Lower leg skin (tissue), 3 donors: ENCODE data around the gene ZNF207.

Experiments
- CTCF ChIP-seq, 3 donors: fragments of 450-650 bp; IDR thresholded peaks; one replicate each; pipeline ENCODE4 v1.5.1; 2016; ENCODE audit warnings: antibody characterized with exemption in 3 of 3, mild to moderate bottlenecking in 3 of 3, moderate library complexity in 2 of 3
- POLR2A ChIP-seq, 2 donors: fragments of 450-650 bp; IDR thresholded peaks; one replicate each; pipeline ENCODE4 v1.6.1; 2016 to 2017; ENCODE audit warnings: antibody characterized with exemption in 2 of 2, mild to moderate bottlenecking in 1 of 2, moderate library complexity in 1 of 2

- TF ChIP-seq CTCF (IDR thresholded peaks at IDR 0.05) (no peak), POLR2A (IDR thresholded peaks at IDR 0.05) (no peak)
Measured at GRCh38 chr17:32350666-32351418, 885 bp downstream of the ZNF207 start.
